ENCODE measurements around the gene AURKB.
A peak's percentile ranks its signal among the peaks of the same experiment; 100 is the strongest.

The AURKB gene

DNA sequence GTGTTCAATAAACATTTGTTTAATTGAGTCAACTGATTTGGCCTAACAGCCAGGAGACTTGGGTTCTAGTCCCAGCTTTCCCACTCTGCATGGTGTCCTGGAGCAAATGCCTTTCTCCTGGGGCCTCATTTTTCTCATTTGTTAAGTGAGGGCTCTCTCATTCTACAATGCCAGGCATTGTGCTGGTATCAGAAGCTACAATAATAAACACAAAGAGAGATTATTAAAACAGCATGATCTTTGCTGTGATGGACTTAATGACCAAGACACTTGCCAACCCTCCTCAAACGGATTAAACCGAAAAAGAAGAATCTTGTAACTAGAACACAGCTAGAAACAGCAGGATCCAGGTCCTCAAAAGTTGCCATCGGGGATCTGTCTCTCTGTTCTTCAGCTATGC lies 42.8 kb downstream of the AURKB start:
- Histone ChIP-seq H3K4me3 (ENCODE audit: low read length in 2 of 2) (no peak overlapping the region), H3K9ac (ENCODE audit: low read length in 2 of 2) (no peak overlapping the region), H3K36me3 (ENCODE audit: control insufficient read depth in 2 of 2, insufficient read depth in 2 of 2, low read length in 2 of 2) (no peaks in the 10 kb centered on the region), H3K27ac (ENCODE audit: low read length) (no peak overlapping the region), H3K4me1 (ENCODE audit: control insufficient read depth, insufficient read depth, low read length) (peaks cover 17% of the 10 kb centered on the region), H3K27me3 (ENCODE audit: control insufficient read depth in 1 of 2, insufficient read depth in 2 of 2, low read length in 2 of 2) (no peaks in the 10 kb centered on the region), H3K9me3 (ENCODE audit: control insufficient read depth in 2 of 2, low read length in 2 of 2) (no peaks in the 10 kb centered on the region)

DNA sequence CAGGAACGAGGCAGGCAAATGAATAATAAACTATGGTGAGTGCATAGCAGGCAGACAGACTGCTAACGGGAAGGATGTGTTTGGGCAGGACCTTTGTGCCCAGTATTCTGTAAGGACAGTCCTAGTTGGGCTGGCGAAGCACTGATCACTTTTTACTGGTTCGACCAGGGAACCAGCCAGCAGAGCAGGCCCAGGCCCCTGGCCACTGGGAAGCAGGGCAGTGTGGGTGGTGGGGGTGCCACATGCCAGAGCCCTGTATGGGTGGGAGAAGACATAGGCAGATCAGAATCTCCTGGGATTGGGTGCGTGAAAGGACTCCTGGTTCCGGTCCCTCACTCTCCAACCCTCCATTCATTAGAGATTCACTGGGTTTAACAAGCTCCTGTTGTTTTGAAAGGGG lies 43.6 kb downstream of the AURKB start:
- H3K9me3 ChIP-seq (ENCODE audit: control insufficient read depth in 2 of 2, low read length in 2 of 2): no peaks in the 10 kb centered on the region
- no peaks in the 10 kb centered on the region for H3K36me3 ChIP-seq (ENCODE audit: control insufficient read depth in 2 of 2, insufficient read depth in 2 of 2, low read length in 2 of 2)

DNA sequence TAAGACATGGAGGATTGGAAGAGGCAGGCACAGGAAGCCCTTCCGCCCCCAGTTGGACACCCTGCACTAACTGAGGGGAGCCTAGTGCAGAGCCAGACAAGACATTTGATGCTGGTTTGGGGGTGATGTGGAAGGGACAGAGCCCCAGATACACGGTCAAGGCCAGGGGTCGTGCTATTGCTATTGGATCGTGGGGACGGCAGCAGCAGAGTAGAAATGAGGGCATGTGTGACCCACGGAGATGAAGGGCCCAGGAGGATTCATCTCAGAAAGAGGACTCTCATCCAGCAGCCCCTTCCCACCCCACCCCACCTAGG lies 45.6 kb downstream of the AURKB start:
- Histone ChIP-seq H3K9me3 (ENCODE audit: control insufficient read depth in 2 of 2, low read length in 2 of 2) (no peaks in the 10 kb centered on the region), H3K27me3 (ENCODE audit: control insufficient read depth in 1 of 2, insufficient read depth in 2 of 2, low read length in 2 of 2) (no peaks in the 10 kb centered on the region), H3K36me3 (ENCODE audit: control insufficient read depth in 2 of 2, insufficient read depth in 2 of 2, low read length in 2 of 2) (peaks cover 4 to 12% of the 10 kb centered on the region in 2 donors), H3K9ac (ENCODE audit: low read length in 2 of 2) (peak overlapping the region; percentile 68 to 85), H3K4me3 (ENCODE audit: low read length in 2 of 2) (peak overlapping the region in 1 of 2 donors; percentile 15), H3K4me1 (ENCODE audit: control insufficient read depth, insufficient read depth, low read length) (peaks cover 38% of the 10 kb centered on the region), H3K27ac (ENCODE audit: low read length) (peak overlapping the region; percentile 98)

More for the DNA sequence above, 43.6 kb downstream of the AURKB start:
- H3K9ac ChIP-seq (ENCODE audit: low read length in 2 of 2): no peak overlapping the region
- H3K27ac ChIP-seq (ENCODE audit: low read length): no peak overlapping the region
- H3K4me1 ChIP-seq (ENCODE audit: control insufficient read depth, insufficient read depth, low read length): peaks cover 22% of the 10 kb centered on the region
- no peaks in the 10 kb centered on the region for H3K27me3 ChIP-seq (ENCODE audit: control insufficient read depth in 1 of 2, insufficient read depth in 2 of 2, low read length in 2 of 2)
- no peak overlapping the region for H3K4me3 ChIP-seq (ENCODE audit: low read length in 2 of 2)

DNA sequence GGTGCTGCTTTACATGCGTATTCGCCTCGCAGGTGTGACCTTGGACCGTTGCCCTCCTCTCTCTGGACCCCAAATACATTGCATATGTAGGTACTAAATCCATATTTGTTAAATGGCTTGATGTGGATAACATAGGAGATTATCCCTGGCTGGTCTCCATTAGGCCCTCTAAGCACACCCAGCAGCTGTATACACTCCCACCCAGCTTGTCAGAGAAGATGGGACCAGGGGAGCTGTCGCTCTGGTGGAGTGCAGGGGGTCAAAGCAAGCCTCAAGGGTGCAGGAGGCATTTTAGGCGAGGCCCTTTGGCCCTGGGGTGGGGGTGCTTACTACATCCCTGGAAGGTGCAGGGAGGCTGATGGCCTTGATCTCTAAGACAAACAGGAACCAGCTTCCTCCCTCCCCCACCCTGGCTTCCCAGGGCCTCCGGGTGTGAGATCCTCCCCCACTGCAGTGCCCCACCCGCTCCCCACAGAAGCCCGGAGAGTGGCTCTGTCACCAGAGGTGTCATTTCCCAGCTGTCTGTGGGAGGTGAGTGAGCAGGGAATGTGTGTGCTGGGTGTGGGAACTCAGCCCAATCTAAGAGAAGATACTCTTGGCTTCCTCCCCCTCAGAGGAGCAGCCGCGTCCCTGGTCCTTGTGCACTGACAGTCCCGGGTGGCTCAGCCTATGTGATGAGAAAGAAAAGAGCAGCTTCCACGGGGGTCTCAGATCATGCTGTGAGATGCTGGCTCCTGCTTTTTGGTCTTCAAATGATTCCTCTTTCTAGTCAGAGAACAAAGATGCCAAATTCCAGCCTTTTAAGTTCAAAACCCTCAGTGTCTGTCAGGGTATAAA lies 46.2 kb downstream of the AURKB start:
- H3K9ac ChIP-seq (ENCODE audit: low read length in 2 of 2): peak overlapping the region; percentile 68 to 85

GRCh38 chr17:8162997-8163977 lies 47.1 kb downstream of the AURKB start:
- H3K4me3 ChIP-seq (ENCODE audit: low read length in 2 of 2): peak overlapping the region; percentile 60 to 73
- H3K27ac ChIP-seq (ENCODE audit: low read length): peak overlapping the region; percentile 98
- no peaks in the 10 kb centered on the region for H3K9me3 ChIP-seq (ENCODE audit: control insufficient read depth in 2 of 2, low read length in 2 of 2)
- H3K36me3 ChIP-seq (ENCODE audit: control insufficient read depth in 2 of 2, insufficient read depth in 2 of 2, low read length in 2 of 2): peaks cover 12 to 20% of the 10 kb centered on the region in 2 donors
- H3K9ac ChIP-seq (ENCODE audit: low read length in 2 of 2): peak overlapping the region; percentile 80 to 85
- H3K4me1 ChIP-seq (ENCODE audit: control insufficient read depth, insufficient read depth, low read length): peaks cover 44% of the 10 kb centered on the region
- H3K27me3 ChIP-seq (ENCODE audit: control insufficient read depth in 1 of 2, insufficient read depth in 2 of 2, low read length in 2 of 2): no peaks in the 10 kb centered on the region

More for the DNA sequence above, 46.2 kb downstream of the AURKB start:
- H3K27ac ChIP-seq (ENCODE audit: low read length): peak overlapping the region; percentile 98
- peaks cover 10 to 18% of the 10 kb centered on the region in 2 donors for H3K36me3 ChIP-seq (ENCODE audit: control insufficient read depth in 2 of 2, insufficient read depth in 2 of 2, low read length in 2 of 2)
- no peaks in the 10 kb centered on the region for H3K9me3 ChIP-seq (ENCODE audit: control insufficient read depth in 2 of 2, low read length in 2 of 2)
- H3K4me3 ChIP-seq (ENCODE audit: low read length in 2 of 2): peak overlapping the region in 1 of 2 donors; percentile 73
- H3K27me3 ChIP-seq (ENCODE audit: control insufficient read depth in 1 of 2, insufficient read depth in 2 of 2, low read length in 2 of 2): no peaks in the 10 kb centered on the region
- H3K4me1 ChIP-seq (ENCODE audit: control insufficient read depth, insufficient read depth, low read length): peaks cover 38% of the 10 kb centered on the region

- Histone ChIP-seq H3K9me3 (ENCODE audit: control insufficient read depth in 2 of 2, low read length in 2 of 2) (no peaks in the 10 kb centered on the region), H3K27me3 (ENCODE audit: control insufficient read depth in 1 of 2, insufficient read depth in 2 of 2, low read length in 2 of 2) (no peaks in the 10 kb centered on the region), H3K9ac (ENCODE audit: low read length in 2 of 2) (peak within 1 kb of the TSS; percentile 90 to 97), H3K4me3 (ENCODE audit: low read length in 2 of 2) (peak within 1 kb of the TSS; percentile 95 to 99), H3K4me1 (ENCODE audit: control insufficient read depth, insufficient read depth, low read length) (peaks cover 44% of the 10 kb centered on the region), H3K27ac (ENCODE audit: low read length) (peak within 1 kb of the TSS; percentile 98), H3K36me3 (ENCODE audit: control insufficient read depth in 2 of 2, insufficient read depth in 2 of 2, low read length in 2 of 2) (peaks cover 13 to 20% of the 10 kb centered on the region in 2 donors)
Measured at GRCh38 chr17:8162233-8162996, 48.0 kb downstream of the AURKB start, which contains the start of gene VAMP2. TSS of gene VAMP2 (minus strand) at chr17:8162948. CDS start at chr17:8162879, 69 bp downstream.

- peaks cover 50% of the 10 kb centered on the region for H3K4me1 ChIP-seq (ENCODE audit: control insufficient read depth, insufficient read depth, low read length)
Measured at GRCh38 chr17:8161289-8162232, 48.8 kb downstream of the AURKB start.

GRCh38 chr17:8160741-8161221 lies 49.6 kb downstream of the AURKB start:
- peak overlapping the region; percentile 32 to 49 for H3K4me3 ChIP-seq (ENCODE audit: low read length in 2 of 2)

More at GRCh38 chr17:8161289-8162232, 48.8 kb downstream of the AURKB start:
- Histone ChIP-seq H3K27ac (ENCODE audit: low read length) (peak overlapping the region; percentile 98), H3K4me3 (ENCODE audit: low read length in 2 of 2) (peak overlapping the region; percentile 95 to 99), H3K27me3 (ENCODE audit: control insufficient read depth in 1 of 2, insufficient read depth in 2 of 2, low read length in 2 of 2) (no peaks in the 10 kb centered on the region), H3K9ac (ENCODE audit: low read length in 2 of 2) (peak overlapping the region; percentile 90 to 97), H3K9me3 (ENCODE audit: control insufficient read depth in 2 of 2, low read length in 2 of 2) (no peaks in the 10 kb centered on the region), H3K36me3 (ENCODE audit: control insufficient read depth in 2 of 2, insufficient read depth in 2 of 2, low read length in 2 of 2) (peaks cover 13 to 20% of the 10 kb centered on the region in 2 donors)

DNA sequence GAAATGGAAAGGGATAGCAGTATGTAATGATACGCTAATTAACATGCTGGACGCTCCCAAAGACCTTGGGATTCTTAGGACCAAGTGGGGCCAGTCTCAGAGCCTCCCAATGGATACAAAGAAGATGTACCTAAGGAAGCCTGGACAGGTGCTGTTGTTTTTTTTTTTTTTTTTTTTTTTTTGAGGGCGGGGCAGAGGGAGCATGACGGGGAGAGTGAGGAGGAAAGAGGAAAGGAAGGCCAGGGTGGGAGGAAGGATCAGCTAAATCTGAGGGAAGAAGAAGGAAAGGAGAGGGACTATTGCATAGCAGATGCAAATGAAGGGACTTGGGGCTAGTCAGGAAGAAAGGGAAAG lies 50.2 kb downstream of the AURKB start:
- Histone ChIP-seq H3K36me3 (ENCODE audit: control insufficient read depth in 2 of 2, insufficient read depth in 2 of 2, low read length in 2 of 2) (peaks cover 13 to 20% of the 10 kb centered on the region in 2 donors), H3K4me1 (ENCODE audit: control insufficient read depth, insufficient read depth, low read length) (peaks cover 52% of the 10 kb centered on the region), H3K9me3 (ENCODE audit: control insufficient read depth in 2 of 2, low read length in 2 of 2) (no peaks in the 10 kb centered on the region), H3K9ac (ENCODE audit: low read length in 2 of 2) (no peak overlapping the region), H3K27me3 (ENCODE audit: control insufficient read depth in 1 of 2, insufficient read depth in 2 of 2, low read length in 2 of 2) (no peaks in the 10 kb centered on the region), H3K27ac (ENCODE audit: low read length) (peak overlapping the region; percentile 49), H3K4me3 (ENCODE audit: low read length in 2 of 2) (no peak overlapping the region)

More at GRCh38 chr17:8160741-8161221, 49.6 kb downstream of the AURKB start:
- Histone ChIP-seq H3K36me3 (ENCODE audit: control insufficient read depth in 2 of 2, insufficient read depth in 2 of 2, low read length in 2 of 2) (peaks cover 13 to 20% of the 10 kb centered on the region in 2 donors), H3K4me1 (ENCODE audit: control insufficient read depth, insufficient read depth, low read length) (peaks cover 50% of the 10 kb centered on the region), H3K9ac (ENCODE audit: low read length in 2 of 2) (peak overlapping the region; percentile 66 to 90), H3K27ac (ENCODE audit: low read length) (peak overlapping the region; percentile 98), H3K27me3 (ENCODE audit: control insufficient read depth in 1 of 2, insufficient read depth in 2 of 2, low read length in 2 of 2) (no peaks in the 10 kb centered on the region), H3K9me3 (ENCODE audit: control insufficient read depth in 2 of 2, low read length in 2 of 2) (no peaks in the 10 kb centered on the region)

Data from stomach smooth muscle (tissue), 2 donors.